Vagina (tissue), 2 donors: ENCODE data around the gene TYMS.

Source experiments
- POLR2A ChIP-seq, 2 donors: fragments of 450-650 bp; IDR thresholded peaks; one replicate each; pipeline ENCODE4 v1.6.1; 2017; ENCODE audit warnings: antibody characterized with exemption in 2 of 2, mild to moderate bottlenecking in 2 of 2, moderate library complexity in 2 of 2
- TF ChIP-seq, protein P1 (sequence below), 3 experiments: fragments of 450-650 bp in 2 of 3; fragments of 200-600 bp in 1 of 3; sonication (generic) in 1 of 3; IDR thresholded peaks; one replicate each; pipeline ENCODE4 v1.5.1; 2017 to 2019; ENCODE audit warnings: antibody characterized with exemption in 3 of 3, mild to moderate bottlenecking in 2 of 3, moderate library complexity in 2 of 3

DNA sequence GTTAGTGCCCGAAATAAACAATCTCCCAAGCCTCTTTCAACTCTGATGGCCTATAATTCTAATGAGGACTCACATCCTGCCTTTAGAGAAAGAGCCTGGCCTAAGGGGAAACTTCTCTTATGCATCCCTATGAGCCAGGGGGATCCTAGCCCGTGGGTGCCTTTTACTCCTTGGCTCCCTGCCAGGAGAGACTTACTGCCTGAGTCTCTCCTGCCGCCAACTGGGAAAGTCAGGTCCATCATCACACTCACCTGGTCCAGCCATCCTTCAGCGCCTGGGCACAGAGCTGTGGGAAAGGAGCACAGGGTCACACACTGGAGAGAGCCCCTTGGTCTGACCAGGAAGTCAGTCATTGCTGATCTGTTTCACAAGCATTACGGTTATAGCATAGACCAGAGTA, 30.9 kb downstream of the TYMS start:
- no peak for TF ChIP-seq POLR2A (IDR thresholded peaks at IDR 0.05)
- TF ChIP-seq, protein P1, sequence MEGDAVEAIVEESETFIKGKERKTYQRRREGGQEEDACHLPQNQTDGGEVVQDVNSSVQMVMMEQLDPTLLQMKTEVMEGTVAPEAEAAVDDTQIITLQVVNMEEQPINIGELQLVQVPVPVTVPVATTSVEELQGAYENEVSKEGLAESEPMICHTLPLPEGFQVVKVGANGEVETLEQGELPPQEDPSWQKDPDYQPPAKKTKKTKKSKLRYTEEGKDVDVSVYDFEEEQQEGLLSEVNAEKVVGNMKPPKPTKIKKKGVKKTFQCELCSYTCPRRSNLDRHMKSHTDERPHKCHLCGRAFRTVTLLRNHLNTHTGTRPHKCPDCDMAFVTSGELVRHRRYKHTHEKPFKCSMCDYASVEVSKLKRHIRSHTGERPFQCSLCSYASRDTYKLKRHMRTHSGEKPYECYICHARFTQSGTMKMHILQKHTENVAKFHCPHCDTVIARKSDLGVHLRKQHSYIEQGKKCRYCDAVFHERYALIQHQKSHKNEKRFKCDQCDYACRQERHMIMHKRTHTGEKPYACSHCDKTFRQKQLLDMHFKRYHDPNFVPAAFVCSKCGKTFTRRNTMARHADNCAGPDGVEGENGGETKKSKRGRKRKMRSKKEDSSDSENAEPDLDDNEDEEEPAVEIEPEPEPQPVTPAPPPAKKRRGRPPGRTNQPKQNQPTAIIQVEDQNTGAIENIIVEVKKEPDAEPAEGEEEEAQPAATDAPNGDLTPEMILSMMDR (IDR thresholded peaks at IDR 0.05): no peak
